ENCODE measurements around the gene ATAT1. TPM values are rescaled to one million over a fixed set of nuclear protein-coding genes. Genes with fewer than 3 reads are reported as not detected.

The ATAT1 gene
- total and polyA plus RNA-seq, 9 of the 15 experiments (the other 6 are each of a cell fraction or from before 2014, with no cell fraction given), result 0.65 to 5.8 (median 1.6) TPM

DNA sequence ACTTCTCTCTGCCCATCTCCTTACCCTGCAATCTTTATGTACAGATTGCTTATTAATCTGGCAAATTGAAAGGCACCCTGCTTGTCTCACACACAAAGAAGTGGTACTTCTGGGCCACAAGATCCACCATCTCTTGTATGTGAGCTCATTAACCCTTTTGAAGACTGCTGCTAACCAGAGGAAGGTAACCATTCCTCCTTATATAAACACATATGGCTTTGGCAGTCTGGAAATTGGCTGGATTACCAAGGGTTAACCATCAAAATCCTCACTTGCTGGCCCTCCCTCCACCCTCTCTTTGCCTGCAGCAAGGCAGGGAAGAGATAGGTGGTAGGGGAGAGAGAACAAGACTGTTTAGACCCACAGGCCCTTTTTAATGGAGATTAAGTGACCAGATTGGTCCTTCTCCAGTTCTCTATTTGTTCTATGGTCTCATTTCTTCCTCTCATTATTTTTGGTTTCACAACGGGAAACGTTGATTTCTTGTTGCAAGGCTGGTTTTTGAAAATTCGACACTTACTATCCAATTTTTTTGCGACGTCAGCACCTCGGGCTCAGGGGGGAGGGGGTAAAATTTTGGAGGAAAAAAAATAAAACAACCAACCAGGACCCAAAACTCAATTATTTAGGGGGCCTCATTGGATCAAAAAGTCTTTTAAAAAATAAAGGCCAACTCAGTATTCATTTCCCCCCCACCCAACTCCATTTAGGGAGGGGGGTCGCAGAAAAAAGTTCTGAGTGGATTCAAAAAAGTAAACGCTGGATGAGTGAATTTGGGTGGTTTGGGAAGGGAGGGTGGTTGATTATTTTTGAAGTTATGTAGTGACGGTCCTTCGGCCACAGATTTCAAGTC lies 10.5 kb upstream of the ATAT1 start (continued):
- TF ChIP-seq HMG20B (CRISPR knock-in tag; IDR thresholded peaks at IDR 0.05) (no peak), POLR2AphosphoS5 (IDR thresholded peaks at IDR 0.05; ENCODE audit: control insufficient read depth, insufficient read depth, low read depth, low read length) (peak; percentile 77), BCOR (IDR thresholded peaks at IDR 0.05) (no peak), MTF1 (CRISPR knock-in tag; IDR thresholded peaks at IDR 0.05; ENCODE audit: borderline replicate concordance) (0 out of 2 replicates have a peak, but pooled peaks have one; percentile 31), MEF2A (IDR thresholded peaks at IDR 0.05; ENCODE audit: control insufficient read depth, low read depth, low read length) (no peak), ZNF124 (CRISPR knock-in tag; IDR thresholded peaks at IDR 0.05) (no peak), TGIF2 (CRISPR knock-in tag; IDR thresholded peaks at IDR 0.05) (no peak), E2F3 (CRISPR knock-in tag; IDR thresholded peaks at IDR 0.05) (no peak), SAFB (IDR thresholded peaks at IDR 0.05; ENCODE audit: borderline replicate concordance, low read depth, low read length) (no peak), POLR3A (IDR thresholded peaks at IDR 0.05; ENCODE audit: borderline replicate concordance, extremely low read depth, insufficient read depth, insufficient read length) (no peak), RFX7 (CRISPR knock-in tag; IDR thresholded peaks at IDR 0.05) (0 out of 2 replicates have a peak, but pooled peaks have one; percentile 6), PHB (CRISPR knock-in tag; IDR thresholded peaks at IDR 0.05) (peak; percentile 74; the same call in 1 of the 2 replicates), SRSF9 (IDR thresholded peaks at IDR 0.05; ENCODE audit: borderline replicate concordance, low read depth, low read length) (no peak), HOXB6 (CRISPR knock-in tag; IDR thresholded peaks at IDR 0.05; ENCODE audit: borderline replicate concordance) (peak; percentile 86), RBM22 (IDR thresholded peaks at IDR 0.05; ENCODE audit: low read depth, low read length, poor library complexity, severe bottlenecking) (no peak), KLF6 (CRISPR knock-in tag; IDR thresholded peaks at IDR 0.05; ENCODE audit: borderline replicate concordance) (peak; percentile 58; the same call in 1 of the 2 replicates), ZBTB17 (CRISPR knock-in tag; IDR thresholded peaks at IDR 0.05) (peak; percentile 77; the same call in 1 of the 2 replicates), FOS (IDR thresholded peaks at IDR 0.05; ENCODE audit: extremely low read depth, insufficient read length) (no peak), XRCC3 (IDR thresholded peaks at IDR 0.05) (no peak), MTA2 (IDR thresholded peaks at IDR 0.05; ENCODE audit: low read depth) (no peak), EWSR1 (IDR thresholded peaks at IDR 0.05; ENCODE audit: borderline replicate concordance, low read depth, partially characterized antibody) (peak; percentile 10), RBM15 (IDR thresholded peaks at IDR 0.05; ENCODE audit: insufficient read depth, low read length) (no peak)
- TF ChIP-seq, protein P1, sequence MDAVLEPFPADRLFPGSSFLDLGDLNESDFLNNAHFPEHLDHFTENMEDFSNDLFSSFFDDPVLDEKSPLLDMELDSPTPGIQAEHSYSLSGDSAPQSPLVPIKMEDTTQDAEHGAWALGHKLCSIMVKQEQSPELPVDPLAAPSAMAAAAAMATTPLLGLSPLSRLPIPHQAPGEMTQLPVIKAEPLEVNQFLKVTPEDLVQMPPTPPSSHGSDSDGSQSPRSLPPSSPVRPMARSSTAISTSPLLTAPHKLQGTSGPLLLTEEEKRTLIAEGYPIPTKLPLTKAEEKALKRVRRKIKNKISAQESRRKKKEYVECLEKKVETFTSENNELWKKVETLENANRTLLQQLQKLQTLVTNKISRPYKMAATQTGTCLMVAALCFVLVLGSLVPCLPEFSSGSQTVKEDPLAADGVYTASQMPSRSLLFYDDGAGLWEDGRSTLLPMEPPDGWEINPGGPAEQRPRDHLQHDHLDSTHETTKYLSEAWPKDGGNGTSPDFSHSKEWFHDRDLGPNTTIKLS (IDR thresholded peaks at IDR 0.05; ENCODE audit: borderline replicate concordance, low read depth), result no peak
- TF ChIP-seq, protein P2, sequence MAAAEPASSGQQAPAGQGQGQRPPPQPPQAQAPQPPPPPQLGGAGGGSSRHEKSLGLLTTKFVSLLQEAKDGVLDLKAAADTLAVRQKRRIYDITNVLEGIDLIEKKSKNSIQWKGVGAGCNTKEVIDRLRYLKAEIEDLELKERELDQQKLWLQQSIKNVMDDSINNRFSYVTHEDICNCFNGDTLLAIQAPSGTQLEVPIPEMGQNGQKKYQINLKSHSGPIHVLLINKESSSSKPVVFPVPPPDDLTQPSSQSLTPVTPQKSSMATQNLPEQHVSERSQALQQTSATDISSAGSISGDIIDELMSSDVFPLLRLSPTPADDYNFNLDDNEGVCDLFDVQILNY (CRISPR knock-in tag; IDR thresholded peaks at IDR 0.05), result no peak
- TF ChIP-seq, protein P3, sequence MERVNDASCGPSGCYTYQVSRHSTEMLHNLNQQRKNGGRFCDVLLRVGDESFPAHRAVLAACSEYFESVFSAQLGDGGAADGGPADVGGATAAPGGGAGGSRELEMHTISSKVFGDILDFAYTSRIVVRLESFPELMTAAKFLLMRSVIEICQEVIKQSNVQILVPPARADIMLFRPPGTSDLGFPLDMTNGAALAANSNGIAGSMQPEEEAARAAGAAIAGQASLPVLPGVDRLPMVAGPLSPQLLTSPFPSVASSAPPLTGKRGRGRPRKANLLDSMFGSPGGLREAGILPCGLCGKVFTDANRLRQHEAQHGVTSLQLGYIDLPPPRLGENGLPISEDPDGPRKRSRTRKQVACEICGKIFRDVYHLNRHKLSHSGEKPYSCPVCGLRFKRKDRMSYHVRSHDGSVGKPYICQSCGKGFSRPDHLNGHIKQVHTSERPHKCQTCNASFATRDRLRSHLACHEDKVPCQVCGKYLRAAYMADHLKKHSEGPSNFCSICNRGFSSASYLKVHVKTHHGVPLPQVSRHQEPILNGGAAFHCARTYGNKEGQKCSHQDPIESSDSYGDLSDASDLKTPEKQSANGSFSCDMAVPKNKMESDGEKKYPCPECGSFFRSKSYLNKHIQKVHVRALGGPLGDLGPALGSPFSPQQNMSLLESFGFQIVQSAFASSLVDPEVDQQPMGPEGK (CRISPR knock-in tag; IDR thresholded peaks at IDR 0.05; ENCODE audit: borderline replicate concordance), result no peak

All from K562 (cell line).